GM23248 (cell line): ENCODE results near the gene TENM3. TPM values are rescaled to one million over a fixed set of nuclear protein-coding genes. Genes with fewer than 3 reads are reported as not detected.
"Not testable (repeated sequence)": the region's sequence is repeated elsewhere in the genome, so short reads cannot be mapped to it uniquely, and the experiment has no call there.

Experiments
- DNase-seq: peaks from one replicate; pipeline ENCODE4 v3.0.0-alpha.2; 2015
- H2AFZ ChIP-seq: fragments of 200-600 bp; sonication (generic); 2 replicates; pipeline ENCODE4 v1.6.1; 2016; ENCODE audit warnings: antibody characterized with exemption
- H3F3A ChIP-seq: fragments of 200-600 bp; sonication (generic); 2 replicates; pipeline ENCODE4 v1.6.1; 2016; ENCODE audit warnings: mild to moderate bottlenecking, antibody characterized with exemption, mixed run types; ENCODE audit not compliant: insufficient read depth
- H3K27ac ChIP-seq: fragments of 200-600 bp; sonication (generic); 2 replicates; pipeline ENCODE4 v1.5.1; 2016; ENCODE audit warnings: mild to moderate bottlenecking
- H3K27me3 ChIP-seq: fragments of 200-600 bp; sonication (generic); replicated peaks from 2 replicates; pipeline ENCODE4 v1.6.1; 2016; ENCODE audit warnings: mild to moderate bottlenecking; ENCODE audit not compliant: insufficient read depth
- H3K36me3 ChIP-seq: fragments of 200-600 bp; sonication (generic); 2 replicates; pipeline ENCODE4 v1.6.1; 2016; ENCODE audit warnings: low read depth, mild to moderate bottlenecking
- H3K4me1 ChIP-seq: fragments of 200-600 bp; sonication (generic); 2 replicates; pipeline ENCODE4 v1.6.1; 2016; ENCODE audit warnings: mild to moderate bottlenecking; ENCODE audit not compliant: insufficient read depth
- H3K4me2 ChIP-seq: fragments of 200-600 bp; sonication (generic); one replicate; pipeline ENCODE4 v1.6.1; 2016; ENCODE audit warnings: mild to moderate bottlenecking; ENCODE audit not compliant: unreplicated experiment
- H3K4me3 ChIP-seq: fragments of 200-600 bp; sonication (generic); 2 replicates; pipeline ENCODE4 v1.5.1; 2016; ENCODE audit warnings: mild to moderate bottlenecking
- H3K79me2 ChIP-seq: fragments of 200-600 bp; sonication (generic); 2 replicates; pipeline ENCODE4 v1.6.1; 2016; ENCODE audit warnings: mild to moderate bottlenecking; ENCODE audit not compliant: insufficient read depth
- H3K9ac ChIP-seq: fragments of 200-600 bp; sonication (generic); 2 replicates; pipeline ENCODE4 v1.6.1; 2016; ENCODE audit warnings: mild to moderate bottlenecking
- H3K9me2 ChIP-seq: fragments of 200-600 bp; sonication (generic); 2 replicates; pipeline ENCODE4 v1.6.1; 2016; ENCODE audit warnings: mixed run types, mild to moderate bottlenecking, moderate library complexity; ENCODE audit not compliant: insufficient read depth
- H3K9me3 ChIP-seq: fragments of 200-600 bp; sonication (generic); one replicate; pipeline ENCODE4 v1.6.1; 2017; ENCODE audit warnings: low read depth
- H4K20me1 ChIP-seq: fragments of 200-600 bp; sonication (generic); 2 replicates; pipeline ENCODE4 v1.6.0; 2016; ENCODE audit not compliant: insufficient read depth
- EZH2 ChIP-seq: fragments of 200-600 bp; sonication (generic); IDR thresholded peaks from 2 replicates; pipeline ENCODE4 v1.6.1; 2018; ENCODE audit warnings: antibody characterized with exemption, mild to moderate bottlenecking; ENCODE audit not compliant: insufficient read depth, poor library complexity, severe bottlenecking
- EZH2phosphoT487 ChIP-seq: fragments of 200-600 bp; sonication (generic); IDR thresholded peaks from 2 replicates; pipeline ENCODE4 v1.6.1; 2018; ENCODE audit warnings: antibody characterized with exemption, moderate library complexity, mild to moderate bottlenecking, low read depth; ENCODE audit not compliant: insufficient read depth
- WGBS, 2 experiments: methylation state at CpG; one replicate each; pipeline ENCODE4 v1.1.6; 2015 to 2017; ENCODE audit warnings: low lambda C conversion rate in 2 of 2, low coverage in 1 of 2; ENCODE audit errors: missing lambda C conversion rate in 2 of 2; 5-methylcytosine and 5-hydroxymethylcytosine counted together
- in situ Hi-C: fragments of 300-500 bp; cut with MboI; formaldehyde crosslinking; loops from 2 replicates; pipeline ENCODE4 v1.15.0; 2020
- polyA plus RNA-seq: library from polyadenylated mRNA; unstranded; fragments of >200 nt; fragmentation: Nextera tagmentation; extraction: Ambion mirVana; gene quantifications from 2 replicates; pipeline ENCODE4 v1.2.1, GENCODE V29; 2016
- total RNA-seq: library from RNA; depleted of rRNA; stranded (reverse); fragments of >200 nt; shearing (Covaris generic); gene quantifications from 2 replicates; pipeline ENCODE4 v1.2.3, GENCODE V29; 2014; rRNA removed

TENM3 gene
- total RNA-seq: 8.1 and 16.3 TPM in 2 replicates
- 0.83 and 1.0 TPM in 2 replicates for polyA plus RNA-seq

GRCh38 chr4:182243204-182243603 lies at the start of gene TENM3:
TENM3 (plus strand) TSS chr4:182243402; CDS start chr4:182324021, 80,619 bp downstream.
- H3K36me3 ChIP-seq, H3K9ac ChIP-seq, H3K4me1 ChIP-seq, H3K27ac ChIP-seq, H4K20me1 ChIP-seq, in situ Hi-C loops, H3K4me2 ChIP-seq, H3F3A ChIP-seq, H3K79me2 ChIP-seq, H3K27me3 ChIP-seq, DNase-seq, H3K4me3 ChIP-seq, H3K9me2 ChIP-seq, H2AFZ ChIP-seq, H3K9me3 ChIP-seq: not testable (repeated sequence)
- WGBS, 2 experiments: 56 to 61% methylated on average over 8 of the region's 8 CpGs

GRCh38 chr4:182194091-182194824 lies 48.9 kb upstream of the TENM3 start:
- Histone ChIP-seq H3K27me3 (no peaks in the 10 kb centered on the region), H3K9me2 (no peaks in the 10 kb centered on the region), H4K20me1 (no peaks in the 10 kb centered on the region), H3K79me2 (no peaks in the 10 kb centered on the region), H3K4me3 (no peak overlapping the region), H3F3A (no peaks in the 10 kb centered on the region), H3K9ac (no peak overlapping the region), H3K4me1 (peaks cover 15% of the 10 kb centered on the region; the same call in 1 of the 2 replicates), H3K27ac (no peak overlapping the region), H3K9me3 (no peaks in the 10 kb centered on the region), H3K36me3 (no peaks in the 10 kb centered on the region), H3K4me2 (no peak overlapping the region), H2AFZ (no peak overlapping the region)
- DNase-seq: no peak
- in situ Hi-C loops: no loop called here
- TF ChIP-seq EZH2: no peak
- no peak for TF ChIP-seq EZH2phosphoT487
- 49 to 50% methylated on average over 15 of the region's 15 CpGs for WGBS, 2 experiments

- no peak overlapping the region for H3K9ac ChIP-seq
- 49 to 55% methylated on average over 9 of the region's 9 CpGs for WGBS, 2 experiments
- H3K79me2 ChIP-seq: no peaks in the 10 kb centered on the region
These were observed 45.6 kb upstream of the TENM3 start for GRCh38 chr4:182197611-182198010.

GRCh38 chr4:182201871-182202270 lies 41.3 kb upstream of the TENM3 start:
- no peaks in the 10 kb centered on the region for H3K4me1 ChIP-seq
- H2AFZ ChIP-seq: no peak overlapping the region
- H3K4me2 ChIP-seq: no peak overlapping the region
- H3F3A ChIP-seq: no peaks in the 10 kb centered on the region
- no peak overlapping the region for H3K27ac ChIP-seq
- no peak for TF ChIP-seq EZH2
- TF ChIP-seq EZH2phosphoT487: no peak
- H3K79me2 ChIP-seq: no peaks in the 10 kb centered on the region
- no peak overlapping the region for H3K4me3 ChIP-seq
- H3K9me3 ChIP-seq: no peaks in the 10 kb centered on the region
- in situ Hi-C loops: no loop called here
- H3K27me3 ChIP-seq: no peaks in the 10 kb centered on the region
- DNase-seq: no peak
- H3K36me3 ChIP-seq: no peaks in the 10 kb centered on the region
- H3K9ac ChIP-seq: no peak overlapping the region
- H3K9me2 ChIP-seq: no peaks in the 10 kb centered on the region
- WGBS, 2 experiments: 16 to 17% methylated on average over 3 of the region's 3 CpGs
- no peaks in the 10 kb centered on the region for H4K20me1 ChIP-seq

More at GRCh38 chr4:182197611-182198010, 45.6 kb upstream of the TENM3 start:
- no peaks in the 10 kb centered on the region for H4K20me1 ChIP-seq
- no peaks in the 10 kb centered on the region for H3F3A ChIP-seq
- no peaks in the 10 kb centered on the region for H3K9me2 ChIP-seq
- no peaks in the 10 kb centered on the region for H3K36me3 ChIP-seq
- TF ChIP-seq EZH2 (no peak), EZH2phosphoT487 (no peak)
- H3K27me3 ChIP-seq: no peaks in the 10 kb centered on the region
- no peak overlapping the region for H3K4me2 ChIP-seq
- H3K4me1 ChIP-seq: peaks cover 6% of the 10 kb centered on the region; the same call in 1 of the 2 replicates
- no peak overlapping the region for H3K27ac ChIP-seq
- in situ Hi-C loops: no loop called here
- H3K9me3 ChIP-seq: no peaks in the 10 kb centered on the region
- H3K4me3 ChIP-seq: no peak overlapping the region
- H2AFZ ChIP-seq: no peak overlapping the region
- DNase-seq: no peak
